Upper lobe of right lung (tissue), 1 donor: Measurements from ENCODE around the gene RALGPS1. TPM values are rescaled to one million over a fixed set of nuclear protein-coding genes. Genes with fewer than 3 reads are reported as not detected.
A peak's percentile ranks its signal among the peaks of the same experiment; 100 is the strongest.

Experiments
- ATAC-seq: fragments of 200-7000 bp; cut with Tn5 transposase; one replicate; pipeline ENCODE4 v1.9.1; 2020; ENCODE audit warnings: mild to moderate bottlenecking, moderate library complexity
- DNase-seq: peaks from one replicate; pipeline ENCODE4 v3.0.0-alpha.2; 2020
- H3K27ac ChIP-seq: fragments of 200-600 bp; one replicate; pipeline ENCODE4 v1.8.0; 2022
- H3K27me3 ChIP-seq: fragments of 200-600 bp; one replicate; pipeline ENCODE4 v1.8.0; 2022; ENCODE audit warnings: mild to moderate bottlenecking
- H3K36me3 ChIP-seq: fragments of 200-600 bp; one replicate; pipeline ENCODE4 v1.8.0; 2022
- H3K4me1 ChIP-seq: fragments of 200-600 bp; one replicate; pipeline ENCODE4 v1.8.0; 2022
- H3K4me3 ChIP-seq: fragments of 200-600 bp; one replicate; pipeline ENCODE4 v1.8.0; 2022; ENCODE audit warnings: mild to moderate bottlenecking
- H3K9me3 ChIP-seq: fragments of 200-600 bp; one replicate; pipeline ENCODE4 v1.8.0; 2022
- intact Hi-C: fragments of 100-400 bp; cut with DNase I; formaldehyde crosslinking; loops from one replicate; pipeline ENCODE4 v1.11.0; 2022
- total RNA-seq: library from RNA; stranded (reverse); fragmentation: NEBNext Ultra II Directional; extraction: Animal tissue kit (Norgen Biotek cat#: 25700); gene quantifications from one replicate; pipeline ENCODE4 v1.2.1, GENCODE V29; 2021
- TF ChIP-seq, protein P1 (sequence below): fragments of 200-600 bp; IDR thresholded peaks from one replicate; pipeline ENCODE4 v1.8.0; 2022; ENCODE audit warnings: antibody characterized with exemption
- donor health status: DM: no; HTN: yes; CAD: no; lungs with severe emphysema.

Gene RALGPS1
- total RNA-seq, 1 donor from 2014 or later: 15.9 TPM

DNA sequence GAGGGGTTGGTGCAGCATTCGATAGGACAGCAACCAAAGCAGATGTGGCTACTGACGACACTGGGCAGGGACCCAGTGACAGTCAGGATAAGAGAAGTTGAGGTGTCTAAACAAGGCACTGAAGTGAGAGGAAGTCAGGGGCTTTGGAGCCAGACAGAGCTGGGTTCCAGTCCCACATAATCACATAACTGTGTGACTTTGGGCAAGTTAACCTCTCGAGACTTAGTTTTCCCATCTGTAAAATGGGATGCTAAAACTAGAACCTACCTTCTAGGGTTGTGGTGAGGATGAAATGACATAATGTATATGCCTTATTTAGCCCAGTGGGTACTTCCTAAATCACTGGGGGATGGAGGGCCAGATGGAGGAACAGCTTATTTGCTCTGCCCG is 204.7 kb downstream of the RALGPS1 start:
- Histone ChIP-seq H3K4me3 (no peak overlapping the region), H3K36me3 (no peaks in the 10 kb centered on the region), H3K27ac (no peak overlapping the region), H3K27me3 (no peaks in the 10 kb centered on the region), H3K4me1 (peaks cover 17% of the 10 kb centered on the region), H3K9me3 (no peaks in the 10 kb centered on the region)
- TF ChIP-seq, protein P1, sequence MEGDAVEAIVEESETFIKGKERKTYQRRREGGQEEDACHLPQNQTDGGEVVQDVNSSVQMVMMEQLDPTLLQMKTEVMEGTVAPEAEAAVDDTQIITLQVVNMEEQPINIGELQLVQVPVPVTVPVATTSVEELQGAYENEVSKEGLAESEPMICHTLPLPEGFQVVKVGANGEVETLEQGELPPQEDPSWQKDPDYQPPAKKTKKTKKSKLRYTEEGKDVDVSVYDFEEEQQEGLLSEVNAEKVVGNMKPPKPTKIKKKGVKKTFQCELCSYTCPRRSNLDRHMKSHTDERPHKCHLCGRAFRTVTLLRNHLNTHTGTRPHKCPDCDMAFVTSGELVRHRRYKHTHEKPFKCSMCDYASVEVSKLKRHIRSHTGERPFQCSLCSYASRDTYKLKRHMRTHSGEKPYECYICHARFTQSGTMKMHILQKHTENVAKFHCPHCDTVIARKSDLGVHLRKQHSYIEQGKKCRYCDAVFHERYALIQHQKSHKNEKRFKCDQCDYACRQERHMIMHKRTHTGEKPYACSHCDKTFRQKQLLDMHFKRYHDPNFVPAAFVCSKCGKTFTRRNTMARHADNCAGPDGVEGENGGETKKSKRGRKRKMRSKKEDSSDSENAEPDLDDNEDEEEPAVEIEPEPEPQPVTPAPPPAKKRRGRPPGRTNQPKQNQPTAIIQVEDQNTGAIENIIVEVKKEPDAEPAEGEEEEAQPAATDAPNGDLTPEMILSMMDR: no peak
- intact Hi-C loops: no loop called here
- ATAC-seq (no peak), DNase-seq (no peak)

DNA sequence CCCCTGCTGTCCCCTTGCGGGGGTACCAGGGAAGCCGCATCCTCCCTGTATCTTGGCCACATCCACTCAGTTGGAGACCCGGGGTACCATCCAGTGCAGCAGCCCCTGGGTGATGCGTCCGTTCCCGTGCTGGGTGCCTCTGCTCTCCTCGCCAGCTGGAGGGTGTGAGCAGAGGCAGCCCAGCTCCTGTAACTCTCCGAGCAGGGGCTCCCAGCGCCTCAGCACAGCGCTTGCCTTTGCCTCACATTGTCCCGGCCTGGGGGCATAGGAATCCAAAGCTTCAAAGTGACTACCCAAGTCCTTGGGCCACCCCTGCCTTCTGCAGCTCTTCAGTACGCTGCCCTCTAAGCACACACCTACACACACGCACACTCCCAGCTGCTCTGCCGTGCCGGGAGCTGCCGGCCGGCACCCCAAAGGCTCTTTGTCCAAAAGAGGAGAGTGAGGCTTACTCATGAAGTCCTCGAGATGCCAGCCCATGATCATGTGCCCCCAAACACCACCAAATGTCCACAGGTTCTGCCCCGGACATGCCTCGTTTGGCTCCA is 207.1 kb downstream of the RALGPS1 start:
- Histone ChIP-seq H3K4me1 (peaks cover 17% of the 10 kb centered on the region), H3K27ac (peak overlapping the region; percentile 84), H3K9me3 (no peaks in the 10 kb centered on the region), H3K4me3 (peak overlapping the region; percentile 62), H3K36me3 (no peaks in the 10 kb centered on the region), H3K27me3 (no peaks in the 10 kb centered on the region)
- intact Hi-C loops: no loop called here
- peak; percentile 1 for ATAC-seq
- TF ChIP-seq, protein P1: no peak
- DNase-seq: no peak

DNA sequence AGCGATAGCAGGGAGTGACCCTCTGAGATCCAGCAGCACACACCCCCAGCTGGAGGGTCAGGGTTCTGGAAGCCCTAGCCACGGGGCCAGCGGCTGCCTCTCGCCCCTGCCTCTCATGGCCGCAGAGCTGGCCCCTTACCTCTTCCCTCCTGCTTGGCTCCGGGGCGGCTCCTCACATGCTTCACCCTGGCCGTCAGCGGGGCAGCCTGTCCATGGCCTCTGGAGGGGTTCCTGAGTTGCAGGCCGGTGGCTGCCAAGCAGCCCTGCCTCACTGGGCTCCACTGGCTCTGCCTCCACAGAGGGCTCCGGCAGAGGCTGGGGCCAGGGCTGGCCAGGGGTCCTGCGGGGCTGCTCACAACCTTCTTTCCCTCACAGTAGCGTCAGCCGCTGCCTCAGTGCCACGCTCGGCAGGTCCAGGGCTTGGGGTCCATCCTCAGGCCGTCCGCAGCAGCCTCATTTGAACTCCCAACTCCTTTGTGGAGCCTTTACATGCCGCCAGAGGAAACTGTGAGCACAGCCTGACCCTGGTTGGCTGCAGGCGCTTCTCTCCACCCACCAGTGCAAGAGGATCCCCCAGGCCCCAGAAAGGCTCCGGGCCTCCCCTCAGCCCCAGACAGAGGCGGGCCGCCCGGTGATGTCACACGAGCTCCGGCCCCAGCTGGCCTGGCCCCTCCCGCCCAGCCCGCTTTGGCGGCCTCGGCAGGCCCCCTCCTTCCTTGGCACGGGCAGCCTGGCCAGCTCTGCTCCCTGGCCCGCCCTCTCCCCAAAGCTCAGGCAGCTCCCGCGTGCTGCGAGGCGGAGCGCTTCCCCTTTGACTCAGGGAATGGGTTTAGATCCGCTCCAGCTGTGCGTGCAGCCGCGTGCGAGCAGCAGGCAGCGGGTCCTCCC is 207.8 kb downstream of the RALGPS1 start, which contains the start of gene ANGPTL2:
ANGPTL2 (minus strand) TSS at position 460 of the 888 bp plus-strand sequence. CDS start 13,904 bp downstream, outside the sequence.
- intact Hi-C loops: no loop called here
- Histone ChIP-seq H3K4me3 (peak within 1 kb of the TSS; percentile 62), H3K27me3 (no peaks in the 10 kb centered on the region), H3K36me3 (no peaks in the 10 kb centered on the region), H3K4me1 (peaks cover 17% of the 10 kb centered on the region), H3K9me3 (no peaks in the 10 kb centered on the region), H3K27ac (peak within 1 kb of the TSS; percentile 84)
- TF ChIP-seq, protein P1: no peak
- DNase-seq: peak; percentile 88
- peak; percentile 92 for ATAC-seq

DNA sequence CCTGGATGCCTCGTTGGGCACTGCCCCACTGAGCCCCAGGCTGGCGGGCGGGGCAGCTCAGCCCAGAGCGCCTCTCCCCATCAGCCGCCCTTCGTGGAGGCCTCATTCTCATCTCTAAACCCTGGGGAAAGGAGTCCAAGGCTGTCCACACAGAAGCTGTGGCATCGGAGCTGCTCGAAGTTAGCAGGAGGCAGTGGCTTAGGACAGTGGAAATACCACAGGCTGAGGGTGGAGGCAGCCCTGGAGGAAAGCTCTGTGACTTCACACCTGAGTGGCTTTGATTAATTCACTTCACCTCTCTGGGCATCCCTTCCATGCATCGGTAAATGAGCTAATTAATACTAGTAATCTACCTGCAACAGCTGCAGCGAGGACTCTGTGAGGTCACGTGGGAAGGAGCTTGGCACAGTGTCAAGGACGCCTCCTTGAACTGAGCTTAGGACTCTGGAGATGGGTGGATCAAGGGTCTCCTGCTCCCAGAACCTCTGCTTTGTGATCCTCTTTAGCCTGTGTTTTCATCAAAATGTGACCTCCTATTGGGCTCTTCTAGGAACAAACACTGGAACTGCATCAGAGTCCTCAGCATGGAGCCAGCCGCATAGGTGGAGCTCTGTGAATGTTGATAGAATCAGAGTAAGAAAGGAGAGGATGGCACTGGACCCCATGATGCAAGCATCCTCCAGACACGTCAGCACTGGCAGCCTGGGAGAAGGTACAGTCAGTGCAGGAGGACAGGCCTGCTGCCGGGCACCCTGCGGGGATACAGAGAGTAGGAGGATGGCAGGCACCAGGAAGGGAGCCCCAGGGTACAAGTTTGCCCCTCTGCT is 208.7 kb downstream of the RALGPS1 start:
- intact Hi-C loops: no loop called here
- Histone ChIP-seq H3K27ac (peak overlapping the region; percentile 33), H3K27me3 (no peaks in the 10 kb centered on the region), H3K4me1 (peaks cover 17% of the 10 kb centered on the region), H3K4me3 (peak overlapping the region; percentile 62), H3K9me3 (no peaks in the 10 kb centered on the region), H3K36me3 (no peaks in the 10 kb centered on the region)
- ATAC-seq (no peak), DNase-seq (no peak)
- TF ChIP-seq, protein P1: no peak

DNA sequence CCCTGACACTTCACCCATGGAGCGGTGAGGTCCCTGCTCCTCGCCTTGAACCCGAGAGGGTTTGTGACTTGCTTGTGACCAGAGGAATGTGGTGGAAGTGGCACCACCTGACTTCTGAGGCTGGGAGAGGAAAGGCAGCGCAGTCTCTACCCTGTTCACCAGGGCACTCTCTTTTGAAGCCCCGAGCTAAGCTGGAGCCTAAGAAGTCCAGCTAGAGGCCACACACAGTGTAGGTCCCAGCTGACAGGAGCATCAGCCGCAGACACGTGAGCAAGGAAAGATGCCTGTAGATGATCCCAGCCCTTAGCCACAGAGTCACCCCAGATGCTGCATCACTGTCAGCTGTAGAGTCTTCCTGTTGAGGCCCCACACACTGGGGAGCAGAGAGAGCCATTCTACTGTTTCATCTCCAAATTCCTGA is 209.5 kb downstream of the RALGPS1 start:
- no peak for ATAC-seq
- Histone ChIP-seq H3K9me3 (no peaks in the 10 kb centered on the region), H3K27ac (no peak overlapping the region), H3K4me1 (peaks cover 21% of the 10 kb centered on the region), H3K27me3 (no peaks in the 10 kb centered on the region), H3K4me3 (no peak overlapping the region), H3K36me3 (no peaks in the 10 kb centered on the region)
- no peak for DNase-seq
- TF ChIP-seq, protein P1: no peak
- intact Hi-C loops: no loop called here
